ENCODE results near the gene HOXA7. TPM values are rescaled to one million over a fixed set of nuclear protein-coding genes. Genes with fewer than 3 reads are reported as not detected.

HOXA7 gene
- total and polyA plus RNA-seq, 9 donors: 0.23 to 4.5 (median 0.75) TPM

GRCh38 chr7:27143950-27144780 lies 12.3 kb downstream of the HOXA7 start:
- Histone ChIP-seq H3K27ac (no peak overlapping the region), H3K36me3 (no peaks in the 10 kb centered on the region), H3K27me3 (no peaks in the 10 kb centered on the region), H3K9me3 (peaks cover 0 to 6% of the 10 kb centered on the region in 2 donors), H3K4me1 (ENCODE audit: insufficient read depth) (peaks cover 1% of the 10 kb centered on the region), H3K4me3 (no peak overlapping the region)
- intact Hi-C loops (cut with DNase I): loop anchor here in 3 of 4 donors (5.0 kb wide), 2 partner anchors 287 to 292 kb away; no protein-coding TSS in a partner anchor
- WGBS, 3 donors: 32 to 49% (median 34%) methylated on average over 40 of the region's 40 CpGs
- no peak for TF ChIP-seq CTCF (IDR thresholded peaks at IDR 0.05)
- TF ChIP-seq EP300 (IDR thresholded peaks at IDR 0.05): no peak
- TF ChIP-seq POLR2A (IDR thresholded peaks at IDR 0.05): no peak
- DNase-seq: no peak

GRCh38 chr7:27143023-27143949 lies 13.2 kb downstream of the HOXA7 start, which contains the start of gene HOXA5:
Gene HOXA5 (minus strand): TSS chr7:27143681. CDS start chr7:27143607, 74 bp downstream.
- WGBS, 3 donors: 4 to 23% (median 5%) methylated on average over 65 to 86 of the region's 86 CpGs
- intact Hi-C loops (cut with DNase I): loop anchor here in 3 of 4 donors (5.0 kb wide), 2 partner anchors 286 to 291 kb away; no protein-coding TSS in a partner anchor
- H3K9me3 ChIP-seq: peaks cover 0 to 6% of the 10 kb centered on the region in 2 donors
- no peak within 1 kb of the TSS for H3K27ac ChIP-seq
- H3K36me3 ChIP-seq: no peaks in the 10 kb centered on the region
- H3K4me3 ChIP-seq: peak within 1 kb of the TSS; percentile 34
- DNase-seq: peak in 2 of 5 donors; percentile 67 to 86
- no peaks in the 10 kb centered on the region for H3K27me3 ChIP-seq
- peak in 1 of 3 donors; percentile 56 for TF ChIP-seq CTCF (IDR thresholded peaks at IDR 0.05)
- TF ChIP-seq EP300 (IDR thresholded peaks at IDR 0.05): no peak
- peaks cover 1% of the 10 kb centered on the region for H3K4me1 ChIP-seq (ENCODE audit: insufficient read depth)

- DNase-seq: no peak
- intact Hi-C loops (cut with DNase I): loop anchor here in 3 of 4 donors (5.0 kb wide), 2 partner anchors 285 to 290 kb away; no protein-coding TSS in a partner anchor
- peak overlapping the region; percentile 34 for H3K4me3 ChIP-seq
- H3K36me3 ChIP-seq: no peaks in the 10 kb centered on the region
- peaks cover 1% of the 10 kb centered on the region for H3K4me1 ChIP-seq (ENCODE audit: insufficient read depth)
- WGBS, 3 donors: 7 to 22% (median 8%) methylated on average over 29 of the region's 29 CpGs
- H3K27me3 ChIP-seq: no peaks in the 10 kb centered on the region
- no peak for TF ChIP-seq POLR2A (IDR thresholded peaks at IDR 0.05)
- no peak for TF ChIP-seq EP300 (IDR thresholded peaks at IDR 0.05)
- TF ChIP-seq CTCF (IDR thresholded peaks at IDR 0.05): no peak
- peaks cover 0 to 6% of the 10 kb centered on the region in 2 donors for H3K9me3 ChIP-seq
- H3K27ac ChIP-seq: no peak overlapping the region
Observed at GRCh38 chr7:27142580-27143022, 13.9 kb downstream of the HOXA7 start.

Data from ovary (tissue), 9 donors.